Erythroblast (primary cell): ENCODE data around the gene INPPL1.

Source experiments
- GATA1 ChIP-seq: IDR thresholded peaks from 2 replicates; pipeline ENCODE4 v1.6.1; 2011; ENCODE audit warnings: low read depth, mild to moderate bottlenecking, control low read depth, low read length, moderate library complexity
- POLR2A ChIP-seq: IDR thresholded peaks from 2 replicates; pipeline ENCODE4 v1.6.1; 2011; ENCODE audit warnings: mild to moderate bottlenecking, low read length

DNA sequence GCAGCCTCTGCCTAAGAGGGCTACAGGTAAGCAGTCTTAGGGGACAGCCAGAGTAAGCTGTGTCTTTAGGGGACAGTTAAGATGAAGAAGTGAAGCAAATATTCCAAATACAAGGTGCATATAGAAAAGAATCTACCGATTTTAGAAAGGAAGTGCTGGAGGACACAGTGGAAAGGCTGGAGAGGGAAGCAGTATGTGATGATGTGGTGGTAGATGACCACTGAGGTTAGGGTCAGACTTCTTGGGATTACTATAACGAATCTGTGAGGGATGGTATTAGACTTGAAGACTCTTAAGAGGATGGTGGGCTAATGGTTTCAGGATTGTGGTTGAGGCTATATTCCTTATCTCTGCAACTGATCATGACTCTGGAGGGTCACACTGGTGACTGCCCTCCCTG lies 59.4 kb downstream of the INPPL1 start:
- TF ChIP-seq POLR2A: no peak
- no peak for TF ChIP-seq GATA1
